ENCODE measurements around the gene CTNNA1.
"Not testable (repeated sequence)": the region's sequence is repeated elsewhere in the genome, so short reads cannot be mapped to it uniquely, and the experiment has no call there.

The CTNNA1 gene

GRCh38 chr5:138752951-138753793 is at the start of gene CTNNA1:
Gene CTNNA1, plus strand, starts transcription at chr5:138753425. Its CDS starts 28,500 bp downstream, at chr5:138781925.
- DNase-seq (peak; percentile 73), ATAC-seq (peak; percentile 25)

- ATAC-seq, DNase-seq: not testable (repeated sequence)
These were observed 49.4 kb upstream of the CTNNA1 start for GRCh38 chr5:138703777-138704176.

- ATAC-seq (no peak), DNase-seq (no peak)
These were observed 48.2 kb upstream of the CTNNA1 start for GRCh38 chr5:138705007-138705406.

- ATAC-seq (no peak), DNase-seq (no peak)
These were observed 47.7 kb upstream of the CTNNA1 start for GRCh38 chr5:138705567-138705966.

GRCh38 chr5:138706655-138707480 is 46.4 kb upstream of the CTNNA1 start:
- ATAC-seq = no peak
- no peak for DNase-seq

GRCh38 chr5:138708791-138709190 is 44.4 kb upstream of the CTNNA1 start:
- ATAC-seq = no peak

GRCh38 chr5:138709202-138709601 is 44.0 kb upstream of the CTNNA1 start:
- ATAC-seq (no peak), DNase-seq (no peak)

More at GRCh38 chr5:138708791-138709190, 44.4 kb upstream of the CTNNA1 start:
- no peak for DNase-seq

- ATAC-seq = no peak
- no peak for DNase-seq
These were observed 42.1 kb upstream of the CTNNA1 start for GRCh38 chr5:138711087-138711486.

GRCh38 chr5:138711811-138712210 is 41.4 kb upstream of the CTNNA1 start:
- no peak for ATAC-seq
- no peak for DNase-seq

- no peak for ATAC-seq
These were observed 40.9 kb upstream of the CTNNA1 start for GRCh38 chr5:138712324-138712723.

GRCh38 chr5:138712791-138713190 is 40.4 kb upstream of the CTNNA1 start:
- DNase-seq = no peak
- no peak for ATAC-seq

More at GRCh38 chr5:138712324-138712723, 40.9 kb upstream of the CTNNA1 start:
- DNase-seq = no peak

GRCh38 chr5:138713247-138713646 is 40.0 kb upstream of the CTNNA1 start:
- no peak for ATAC-seq
- DNase-seq = no peak

- no peak for ATAC-seq
- no peak for DNase-seq
These were observed 38.5 kb upstream of the CTNNA1 start for GRCh38 chr5:138714694-138715093.

- DNase-seq, ATAC-seq: not testable (repeated sequence)
These were observed 37.2 kb upstream of the CTNNA1 start for GRCh38 chr5:138715931-138716432.

- DNase-seq (no peak), ATAC-seq (no peak)
These were observed 36.7 kb upstream of the CTNNA1 start for GRCh38 chr5:138716456-138716924.

GRCh38 chr5:138717399-138717798 is 35.8 kb upstream of the CTNNA1 start:
- ATAC-seq (no peak), DNase-seq (no peak)

GRCh38 chr5:138719811-138720210 is 33.4 kb upstream of the CTNNA1 start:
- DNase-seq (no peak), ATAC-seq (no peak)

GRCh38 chr5:138720840-138721239 is 32.4 kb upstream of the CTNNA1 start:
- no peak for DNase-seq
- ATAC-seq = no peak

GRCh38 chr5:138721979-138722378 is 31.2 kb upstream of the CTNNA1 start:
- ATAC-seq (no peak), DNase-seq (no peak)

- ATAC-seq (no peak), DNase-seq (no peak)
These were observed 30.6 kb upstream of the CTNNA1 start for GRCh38 chr5:138722544-138723177.

GRCh38 chr5:138724470-138725146 is 28.6 kb upstream of the CTNNA1 start:
- no peak for ATAC-seq
- no peak for DNase-seq
